ENCODE data around the gene ARRDC4. TPM values are rescaled to one million over a fixed set of nuclear protein-coding genes. Genes with fewer than 3 reads are reported as not detected.
A peak's percentile ranks its signal among the peaks of the same experiment; 100 is the strongest.

ARRDC4 gene
- total and polyA plus RNA-seq, 12 donors: 15.1 to 61.9 (median 25.3) TPM

DNA sequence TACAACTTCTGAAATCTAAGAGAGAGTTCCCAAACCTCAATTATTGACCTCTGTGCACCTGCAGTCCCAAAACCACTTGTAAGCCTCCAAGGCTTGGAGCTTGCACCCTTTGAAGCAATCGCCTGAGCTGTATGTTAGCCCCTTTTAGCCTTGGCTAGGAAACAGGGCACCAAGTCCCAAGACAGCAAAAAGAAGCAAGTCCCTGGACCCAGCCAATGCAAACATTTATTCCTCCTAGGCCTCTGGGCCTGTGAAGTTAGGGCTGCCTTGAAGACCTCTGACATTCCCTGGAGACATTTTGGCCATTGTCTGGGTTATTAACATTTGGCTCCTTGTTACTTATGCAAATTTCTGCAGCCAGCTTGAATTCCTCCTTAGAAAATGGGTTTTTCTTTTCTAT lies 26.9 kb upstream of the ARRDC4 start:
- Histone ChIP-seq H3K4me3 (no peak overlapping the region), H3K4me1 (replicated peaks in 1 of 2) (no peaks in the 10 kb centered on the region), H3K36me3 (replicated peaks in 1 of 2) (no peaks in the 10 kb centered on the region), H3K9me3 (replicated peaks in 1 of 3) (no peaks in the 10 kb centered on the region), H3K27ac (no peak overlapping the region), H3K27me3 (no peaks in the 10 kb centered on the region)
- intact Hi-C loops (cut with DNase I): no loop called here
- TF ChIP-seq, protein P1, sequence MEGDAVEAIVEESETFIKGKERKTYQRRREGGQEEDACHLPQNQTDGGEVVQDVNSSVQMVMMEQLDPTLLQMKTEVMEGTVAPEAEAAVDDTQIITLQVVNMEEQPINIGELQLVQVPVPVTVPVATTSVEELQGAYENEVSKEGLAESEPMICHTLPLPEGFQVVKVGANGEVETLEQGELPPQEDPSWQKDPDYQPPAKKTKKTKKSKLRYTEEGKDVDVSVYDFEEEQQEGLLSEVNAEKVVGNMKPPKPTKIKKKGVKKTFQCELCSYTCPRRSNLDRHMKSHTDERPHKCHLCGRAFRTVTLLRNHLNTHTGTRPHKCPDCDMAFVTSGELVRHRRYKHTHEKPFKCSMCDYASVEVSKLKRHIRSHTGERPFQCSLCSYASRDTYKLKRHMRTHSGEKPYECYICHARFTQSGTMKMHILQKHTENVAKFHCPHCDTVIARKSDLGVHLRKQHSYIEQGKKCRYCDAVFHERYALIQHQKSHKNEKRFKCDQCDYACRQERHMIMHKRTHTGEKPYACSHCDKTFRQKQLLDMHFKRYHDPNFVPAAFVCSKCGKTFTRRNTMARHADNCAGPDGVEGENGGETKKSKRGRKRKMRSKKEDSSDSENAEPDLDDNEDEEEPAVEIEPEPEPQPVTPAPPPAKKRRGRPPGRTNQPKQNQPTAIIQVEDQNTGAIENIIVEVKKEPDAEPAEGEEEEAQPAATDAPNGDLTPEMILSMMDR (IDR thresholded peaks at IDR 0.05): no peak
- no peak for TF ChIP-seq POLR2A (IDR thresholded peaks at IDR 0.05)
- DNase-seq: no peak
- WGBS, 4 donors: 63 to 74% (median 63%) methylated on average over 1 of the region's 1 CpG; no CpG with 5 or more reads in 1 of the 4 donors

DNA sequence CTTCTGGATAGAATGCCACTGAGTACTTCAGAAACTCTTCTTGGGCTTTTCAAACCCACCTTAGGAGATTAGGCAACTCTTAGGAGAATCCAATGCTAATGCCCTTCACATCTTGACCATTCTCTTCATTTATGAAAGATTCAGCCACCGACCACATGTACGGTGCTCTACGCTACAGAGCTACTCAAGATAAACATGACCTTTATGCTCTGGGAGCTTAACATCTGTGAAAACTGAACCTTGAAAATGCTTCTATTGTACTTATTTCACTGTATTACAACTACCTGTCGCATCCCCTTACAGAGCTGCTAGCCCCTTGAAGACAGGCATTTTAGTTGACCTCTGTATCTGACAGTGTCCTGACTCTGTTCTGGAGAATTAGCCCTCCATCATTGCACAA lies 19.5 kb upstream of the ARRDC4 start:
- Histone ChIP-seq H3K4me3 (no peak overlapping the region), H3K27me3 (no peaks in the 10 kb centered on the region), H3K36me3 (replicated peaks in 1 of 2) (no peaks in the 10 kb centered on the region), H3K27ac (no peak overlapping the region), H3K9me3 (replicated peaks in 1 of 3) (peaks cover 0 to 5% (median 0%) of the 10 kb centered on the region in 3 donors), H3K4me1 (replicated peaks in 1 of 2) (no peaks in the 10 kb centered on the region)
- no peak for DNase-seq
- intact Hi-C loops (cut with DNase I): no loop called here
- 93 to 96% (median 96%) methylated on average over 4 of the region's 4 CpGs for WGBS, 4 donors
- TF ChIP-seq POLR2A (IDR thresholded peaks at IDR 0.05): no peak
- TF ChIP-seq, protein P1 (IDR thresholded peaks at IDR 0.05): no peak

DNA sequence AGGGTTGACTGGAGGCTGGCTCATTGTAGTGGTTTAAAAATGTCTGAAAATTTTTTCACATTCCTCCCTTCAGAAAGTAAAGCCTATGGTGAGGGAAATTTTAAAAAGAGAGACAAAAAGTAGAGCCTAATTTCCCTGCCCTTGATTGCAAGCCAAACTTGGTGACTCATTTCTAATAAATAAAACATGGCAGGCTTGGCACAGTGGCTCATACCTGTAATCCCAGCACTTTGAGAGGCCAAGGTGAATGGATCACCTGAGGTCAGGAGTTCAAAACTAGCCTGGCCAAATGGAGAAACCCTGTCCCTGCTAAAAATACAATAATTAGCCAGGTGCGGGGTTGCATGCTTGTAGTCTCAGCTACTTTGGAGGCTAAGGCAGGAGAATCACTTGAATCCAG lies 18.9 kb upstream of the ARRDC4 start:
- H3K4me1 ChIP-seq (replicated peaks in 1 of 2): no peaks in the 10 kb centered on the region
- 40 to 64% (median 54%) methylated on average over 1 of the region's 1 CpG for WGBS, 4 donors
- H3K36me3 ChIP-seq (replicated peaks in 1 of 2): no peaks in the 10 kb centered on the region
- peaks cover 0 to 5% (median 0%) of the 10 kb centered on the region in 3 donors for H3K9me3 ChIP-seq (replicated peaks in 1 of 3)
- no peaks in the 10 kb centered on the region for H3K27me3 ChIP-seq
- TF ChIP-seq, protein P1 (IDR thresholded peaks at IDR 0.05): no peak
- TF ChIP-seq POLR2A (IDR thresholded peaks at IDR 0.05): no peak
- intact Hi-C loops (cut with DNase I): no loop called here
- H3K4me3 ChIP-seq: no peak overlapping the region
- DNase-seq: peak in 5 of 7 donors; percentile 34 to 60 (median 43)
- no peak overlapping the region for H3K27ac ChIP-seq

DNA sequence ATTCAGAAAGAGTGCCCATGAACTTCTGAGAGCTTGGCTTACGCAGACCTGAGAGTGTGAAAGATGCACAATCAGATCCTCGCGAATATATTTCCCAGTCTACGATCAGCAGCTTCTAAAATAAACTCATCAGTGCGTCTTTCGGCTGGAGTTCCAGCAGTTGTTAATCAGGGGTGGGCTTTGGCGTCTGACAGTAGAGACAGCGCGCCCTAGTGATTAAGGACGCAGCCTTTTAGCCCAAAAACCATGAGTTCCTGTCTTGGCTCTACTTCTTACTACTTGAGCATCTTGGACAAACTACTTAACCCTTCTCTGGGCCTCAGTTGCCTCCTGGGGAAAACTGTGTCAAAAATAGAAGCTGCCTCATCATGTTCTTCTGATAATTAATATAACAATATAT lies 15.8 kb upstream of the ARRDC4 start:
- no peak overlapping the region for H3K27ac ChIP-seq
- no peaks in the 10 kb centered on the region for H3K9me3 ChIP-seq (replicated peaks in 1 of 3)
- no peaks in the 10 kb centered on the region for H3K36me3 ChIP-seq (replicated peaks in 1 of 2)
- H3K4me3 ChIP-seq: no peak overlapping the region
- H3K27me3 ChIP-seq: no peaks in the 10 kb centered on the region
- TF ChIP-seq, protein P1 (IDR thresholded peaks at IDR 0.05): no peak
- no peak for TF ChIP-seq POLR2A (IDR thresholded peaks at IDR 0.05)
- no peaks in the 10 kb centered on the region for H3K4me1 ChIP-seq (replicated peaks in 1 of 2)
- intact Hi-C loops (cut with DNase I): no loop called here
- DNase-seq: no peak
- WGBS, 4 donors: 48 to 80% (median 74%) methylated on average over 10 of the region's 10 CpGs
